ENCODE results near the gene SPATA24. TPM values are rescaled to one million over a fixed set of nuclear protein-coding genes. Genes with fewer than 3 reads are reported as not detected.
"Not testable (repeated sequence)": the region's sequence is repeated elsewhere in the genome, so short reads cannot be mapped to it uniquely, and the experiment has no call there.

Gene SPATA24
- total and polyA plus RNA-seq, 4 donors = 1.8 to 2.7 (median 2.5) TPM

DNA sequence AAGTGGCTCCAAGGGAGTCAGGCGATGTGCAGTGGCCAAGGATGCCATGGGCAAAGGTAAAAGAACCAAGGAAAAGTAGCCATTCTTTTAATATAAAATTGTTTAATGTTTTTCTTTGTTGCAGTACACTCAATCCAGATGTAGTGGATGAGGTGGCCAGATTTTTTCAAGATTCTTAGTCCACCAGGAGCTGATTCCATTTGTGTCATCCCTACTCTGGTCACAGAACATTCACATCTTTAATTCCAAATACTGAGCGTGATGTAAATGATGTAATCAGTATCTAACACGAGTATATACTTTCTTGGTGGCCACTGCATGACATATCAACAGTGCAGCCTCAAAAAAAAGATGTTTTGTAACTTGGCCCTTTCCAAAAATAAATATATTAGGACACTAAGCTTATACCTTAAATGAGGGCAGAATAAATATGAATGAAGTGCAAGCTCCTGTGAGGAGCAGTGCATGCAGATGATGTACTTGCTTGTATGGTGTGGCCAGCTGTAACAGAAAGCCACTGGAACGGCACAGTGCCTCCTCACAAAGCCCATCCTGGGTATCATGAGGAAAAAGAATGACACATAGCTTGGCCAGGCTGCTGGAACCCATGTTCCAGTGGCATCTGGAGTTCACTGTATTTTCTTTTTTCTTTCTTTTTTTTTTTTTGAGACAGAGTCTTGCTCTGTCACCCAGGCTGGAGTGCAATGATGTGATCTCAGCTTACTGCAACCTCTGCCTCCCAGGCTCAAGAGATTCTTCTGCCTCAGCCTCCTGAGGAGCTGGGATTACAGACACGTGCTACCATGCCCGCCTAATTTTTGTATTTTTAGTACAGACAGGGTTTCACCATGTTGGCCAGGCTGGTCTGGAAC lies 6.5 kb upstream of the SPATA24 start (continued):
- TF ChIP-seq CTCF (IDR thresholded peaks at IDR 0.05; ENCODE audit: low read depth, low read length, missing input control) (no peak), ZBTB33 (IDR thresholded peaks at IDR 0.05) (no peak), TAF1 (conservative IDR thresholded peaks at IDR 0.05) (no peak), NR2F2 (IDR thresholded peaks at IDR 0.05) (no peak)

GRCh38 chr5:139409116-139409515 lies 5.2 kb upstream of the SPATA24 start:
- not testable (repeated sequence) for H3K9ac ChIP-seq (ENCODE audit: low read depth in 1 of 2, low read length in 2 of 2); H3K4me3 ChIP-seq (ENCODE audit: low read depth in 1 of 3, low read length in 3 of 3); DNase-seq (ENCODE audit: low spot score); H3K4me1 ChIP-seq (ENCODE audit: control insufficient read depth in 4 of 4, insufficient read depth in 4 of 4, low read length in 3 of 4); H3K9me3 ChIP-seq (ENCODE audit: control insufficient read depth in 4 of 4, low read length in 3 of 4); H3K36me3 ChIP-seq (ENCODE audit: control insufficient read depth in 4 of 4, insufficient read depth in 3 of 4, low read depth in 1 of 4, low read length in 3 of 4); H3K27ac ChIP-seq (ENCODE audit: low read depth in 1 of 2, low read length in 2 of 2); H3K27me3 ChIP-seq (ENCODE audit: control insufficient read depth in 4 of 4, insufficient read depth in 4 of 4, low read length in 3 of 4)
- 95% methylated on average over 5 of the region's 5 CpGs for WGBS

- DNase-seq (ENCODE audit: low spot score) = no peak
- H3K27me3 ChIP-seq (ENCODE audit: control insufficient read depth in 4 of 4, insufficient read depth in 4 of 4, low read length in 3 of 4) = no peaks in the 10 kb centered on the region
- WGBS = 95% methylated on average over 7 of the region's 7 CpGs
- no peaks in the 10 kb centered on the region for H3K9me3 ChIP-seq (ENCODE audit: control insufficient read depth in 4 of 4, low read length in 3 of 4)
- peaks cover 0 to 9% (median 7%) of the 10 kb centered on the region in 4 donors for H3K4me1 ChIP-seq (ENCODE audit: control insufficient read depth in 4 of 4, insufficient read depth in 4 of 4, low read length in 3 of 4)
- H3K4me3 ChIP-seq (ENCODE audit: low read depth in 1 of 3, low read length in 3 of 3) = no peak overlapping the region
- TF ChIP-seq EGR1 (IDR thresholded peaks at IDR 0.05; ENCODE audit: low read depth in 2 of 2) (no peak), RAD21 (IDR thresholded peaks at IDR 0.05) (no peak), FOXA1 (IDR thresholded peaks at IDR 0.05) (no peak), ZBTB33 (IDR thresholded peaks at IDR 0.05) (no peak), RXRA (IDR thresholded peaks at IDR 0.05) (no peak), ATF3 (IDR thresholded peaks at IDR 0.05) (no peak), GABPA (IDR thresholded peaks at IDR 0.05 in 1 of 2, conservative IDR thresholded peaks at IDR 0.05 in 1 of 2) (no peak), SP1 (IDR thresholded peaks at IDR 0.05) (no peak), HNF4A (conservative IDR thresholded peaks at IDR 0.05) (no peak), FOXA2 (IDR thresholded peaks at IDR 0.05) (no peak), CTCF (IDR thresholded peaks at IDR 0.05; ENCODE audit: low read depth, low read length, missing input control) (no peak), HNF4G (IDR thresholded peaks at IDR 0.05) (no peak), YY1 (IDR thresholded peaks at IDR 0.05) (no peak)
- TF ChIP-seq, protein P1, sequence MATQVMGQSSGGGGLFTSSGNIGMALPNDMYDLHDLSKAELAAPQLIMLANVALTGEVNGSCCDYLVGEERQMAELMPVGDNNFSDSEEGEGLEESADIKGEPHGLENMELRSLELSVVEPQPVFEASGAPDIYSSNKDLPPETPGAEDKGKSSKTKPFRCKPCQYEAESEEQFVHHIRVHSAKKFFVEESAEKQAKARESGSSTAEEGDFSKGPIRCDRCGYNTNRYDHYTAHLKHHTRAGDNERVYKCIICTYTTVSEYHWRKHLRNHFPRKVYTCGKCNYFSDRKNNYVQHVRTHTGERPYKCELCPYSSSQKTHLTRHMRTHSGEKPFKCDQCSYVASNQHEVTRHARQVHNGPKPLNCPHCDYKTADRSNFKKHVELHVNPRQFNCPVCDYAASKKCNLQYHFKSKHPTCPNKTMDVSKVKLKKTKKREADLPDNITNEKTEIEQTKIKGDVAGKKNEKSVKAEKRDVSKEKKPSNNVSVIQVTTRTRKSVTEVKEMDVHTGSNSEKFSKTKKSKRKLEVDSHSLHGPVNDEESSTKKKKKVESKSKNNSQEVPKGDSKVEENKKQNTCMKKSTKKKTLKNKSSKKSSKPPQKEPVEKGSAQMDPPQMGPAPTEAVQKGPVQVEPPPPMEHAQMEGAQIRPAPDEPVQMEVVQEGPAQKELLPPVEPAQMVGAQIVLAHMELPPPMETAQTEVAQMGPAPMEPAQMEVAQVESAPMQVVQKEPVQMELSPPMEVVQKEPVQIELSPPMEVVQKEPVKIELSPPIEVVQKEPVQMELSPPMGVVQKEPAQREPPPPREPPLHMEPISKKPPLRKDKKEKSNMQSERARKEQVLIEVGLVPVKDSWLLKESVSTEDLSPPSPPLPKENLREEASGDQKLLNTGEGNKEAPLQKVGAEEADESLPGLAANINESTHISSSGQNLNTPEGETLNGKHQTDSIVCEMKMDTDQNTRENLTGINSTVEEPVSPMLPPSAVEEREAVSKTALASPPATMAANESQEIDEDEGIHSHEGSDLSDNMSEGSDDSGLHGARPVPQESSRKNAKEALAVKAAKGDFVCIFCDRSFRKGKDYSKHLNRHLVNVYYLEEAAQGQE (IDR thresholded peaks at IDR 0.05) = no peak
- TF ChIP-seq, protein P2, sequence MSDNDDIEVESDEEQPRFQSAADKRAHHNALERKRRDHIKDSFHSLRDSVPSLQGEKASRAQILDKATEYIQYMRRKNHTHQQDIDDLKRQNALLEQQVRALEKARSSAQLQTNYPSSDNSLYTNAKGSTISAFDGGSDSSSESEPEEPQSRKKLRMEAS (IDR thresholded peaks at IDR 0.05) = no peak
- H3K9ac ChIP-seq (ENCODE audit: low read depth in 1 of 2, low read length in 2 of 2) = no peak overlapping the region
- no peaks in the 10 kb centered on the region for H3K36me3 ChIP-seq (ENCODE audit: control insufficient read depth in 4 of 4, insufficient read depth in 3 of 4, low read depth in 1 of 4, low read length in 3 of 4)
- no peak overlapping the region for H3K27ac ChIP-seq (ENCODE audit: low read depth in 1 of 2, low read length in 2 of 2)
Measured at GRCh38 chr5:139408191-139408590, 4.3 kb upstream of the SPATA24 start.
